Epithelial cell of prostate (primary cell): ENCODE data around the gene INO80.

ENCODE experiments used
- DNase-seq: peaks from one replicate; pipeline ENCODE4 v3.0.0-alpha.2; 2011; ENCODE audit warnings: low read depth, low spot score
- H3K27ac ChIP-seq: fragments of 450-650 bp; 2 replicates; pipeline ENCODE4 v1.5.1; 2017; ENCODE audit warnings: mild to moderate bottlenecking

INO80 gene

DNA sequence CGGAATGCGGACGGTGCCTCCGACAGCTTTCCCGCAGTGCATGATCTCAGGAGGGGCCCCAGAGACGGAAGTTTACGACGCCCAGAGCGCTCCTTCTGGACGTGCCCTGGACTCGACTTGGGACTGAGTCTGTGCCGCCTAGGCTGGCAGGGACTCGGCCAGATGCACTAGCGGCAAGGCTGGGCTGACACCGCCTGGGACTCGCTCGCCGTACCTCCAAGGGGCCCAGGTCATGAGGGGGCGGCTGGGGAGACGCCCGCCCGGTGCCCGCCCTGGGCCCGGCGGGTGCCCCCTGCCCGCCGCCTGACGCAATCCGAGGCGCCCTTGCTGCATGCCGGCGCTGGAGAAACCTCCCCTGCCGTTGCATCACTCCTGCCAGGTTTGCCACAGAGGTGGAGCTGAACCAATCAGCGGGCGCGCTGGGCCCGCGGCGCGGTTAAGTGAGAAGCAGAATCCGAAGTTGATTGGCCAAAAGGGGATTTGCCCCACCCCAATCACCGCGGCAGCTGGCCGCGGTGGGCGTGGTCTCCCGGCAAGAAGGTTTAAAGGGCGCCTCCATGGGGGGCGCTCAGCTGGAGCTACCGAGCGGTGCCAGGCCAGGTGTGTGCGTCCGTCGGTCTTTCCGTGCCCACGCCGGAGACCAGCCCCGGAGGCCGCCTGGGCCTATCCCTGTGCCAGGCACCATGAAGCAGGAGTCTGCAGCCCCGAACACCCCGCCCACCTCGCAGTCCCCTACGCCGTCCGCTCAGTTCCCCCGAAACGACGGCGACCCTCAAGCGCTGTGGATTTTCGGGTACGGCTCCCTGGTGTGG lies 163.0 kb downstream of the INO80 start, which contains the start of gene CHAC1:
CHAC1 (plus strand) TSS at position 571 of the 812 bp plus-strand sequence; CDS start at position 684, 113 bp downstream.
- peak within 1 kb of the TSS; percentile 91 for H3K27ac ChIP-seq
- DNase-seq: peak; percentile 85

DNA sequence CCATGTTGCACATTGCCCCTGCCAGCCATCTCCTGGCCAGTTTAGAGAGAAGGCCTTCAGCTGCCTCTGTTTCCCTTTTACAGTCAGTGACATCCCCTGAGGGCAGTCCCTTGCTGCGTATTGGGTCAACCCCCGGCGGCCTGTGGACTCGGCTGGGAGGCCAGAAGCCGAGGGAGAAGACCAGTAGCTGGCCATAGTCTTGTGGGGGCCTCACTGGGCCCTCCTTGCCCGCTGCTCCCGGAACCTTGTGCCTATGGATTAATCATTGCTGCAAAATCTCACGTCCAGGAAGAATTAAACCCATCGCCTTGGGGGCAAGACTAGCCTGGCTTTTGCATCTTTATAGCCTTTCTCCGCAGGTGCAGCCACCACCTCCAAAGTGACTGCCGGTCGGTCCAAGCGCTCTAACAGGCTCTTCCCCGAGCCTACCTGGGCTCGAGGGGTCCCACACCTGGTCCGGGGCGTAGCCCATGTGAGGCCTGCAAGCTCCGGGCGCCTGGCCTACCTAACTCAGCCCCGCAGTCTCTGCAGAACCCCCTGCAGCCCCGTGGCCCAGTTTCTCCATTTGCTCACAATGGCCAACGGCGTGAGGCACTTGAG lies 163.7 kb downstream of the INO80 start:
- no peak for DNase-seq
- H3K27ac ChIP-seq: peak overlapping the region; percentile 91

DNA sequence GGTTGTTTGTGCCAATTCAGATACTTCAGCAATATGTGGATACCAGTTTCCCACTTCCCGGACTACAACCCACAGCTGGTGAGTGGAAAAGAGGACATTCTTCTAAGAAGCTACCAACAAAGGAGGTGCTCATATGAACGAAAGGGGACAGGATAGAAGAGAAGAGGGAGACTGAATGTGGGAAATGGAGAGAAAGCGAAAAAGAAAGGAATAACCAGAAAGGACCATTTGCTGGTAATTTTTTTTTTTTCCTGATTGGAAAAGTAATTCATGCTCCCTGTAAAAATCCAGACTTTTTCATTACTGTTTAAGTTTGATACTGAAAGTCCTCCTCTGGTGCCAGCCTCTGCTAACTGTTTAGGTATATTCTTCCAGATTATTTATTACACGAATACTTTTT lies 164.3 kb downstream of the INO80 start:
- no peak for DNase-seq

DNA sequence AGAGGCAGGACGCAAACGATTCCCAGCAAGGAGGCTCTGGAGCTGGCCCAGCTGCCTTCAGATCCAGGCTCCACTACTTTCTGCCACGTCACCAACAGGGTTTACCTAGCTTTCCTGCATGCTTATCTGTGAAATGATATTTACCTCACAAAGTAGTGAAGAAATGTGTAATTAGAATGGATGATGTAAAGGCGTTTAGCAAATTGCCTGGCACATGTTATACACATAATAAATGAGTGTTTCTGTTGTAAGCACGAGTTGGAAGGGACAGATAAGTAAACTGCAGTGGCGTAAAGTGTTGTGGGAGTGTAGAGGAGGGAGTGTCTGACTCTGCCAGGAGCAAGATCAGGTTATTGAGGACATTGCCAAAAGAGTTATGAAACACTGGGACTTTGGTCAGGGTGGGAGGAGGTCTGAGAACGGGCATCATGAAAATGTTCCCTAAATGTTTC lies 166.3 kb downstream of the INO80 start:
- no peak for DNase-seq
- peak overlapping the region; percentile 31 for H3K27ac ChIP-seq

More for the DNA sequence above, 164.3 kb downstream of the INO80 start:
- no peak overlapping the region for H3K27ac ChIP-seq

DNA sequence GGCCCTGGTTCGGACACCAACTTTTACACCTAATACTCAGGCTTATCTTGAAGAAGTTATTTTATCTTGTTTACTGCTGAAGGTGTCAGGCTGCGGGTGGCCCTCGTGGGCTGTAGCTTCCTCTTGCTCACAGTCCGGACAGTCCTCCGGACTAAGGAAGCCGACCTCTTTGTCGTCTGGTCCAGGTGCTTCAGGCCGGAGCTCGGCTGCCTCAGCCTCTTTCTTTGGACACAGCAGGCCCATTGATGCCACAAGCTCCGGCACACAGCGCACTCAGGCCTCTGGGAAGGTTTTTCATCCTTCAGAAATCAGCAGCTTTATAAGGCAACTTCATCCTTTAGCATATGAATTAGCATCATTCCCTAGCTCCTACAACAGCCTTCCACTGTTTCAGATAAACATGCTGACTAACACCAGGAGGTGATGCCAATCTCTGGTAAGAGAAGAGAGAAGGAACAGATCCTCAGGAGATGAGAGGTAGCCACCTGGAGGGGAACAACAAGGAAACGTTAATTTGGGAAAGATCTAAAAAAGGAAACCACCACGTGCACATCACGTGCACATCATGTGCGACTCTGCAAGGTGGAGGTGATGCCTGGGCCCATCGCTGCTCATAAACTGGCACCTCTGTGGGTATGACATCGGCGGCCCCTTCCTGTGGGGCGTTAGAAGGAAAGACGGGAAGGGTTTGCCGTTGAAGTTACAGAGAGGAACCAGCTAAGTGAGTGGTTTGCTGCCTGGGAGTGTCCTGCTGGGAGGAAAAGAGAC lies 167.2 kb downstream of the INO80 start:
- peak overlapping the region; percentile 31 for H3K27ac ChIP-seq
- no peak for DNase-seq

DNA sequence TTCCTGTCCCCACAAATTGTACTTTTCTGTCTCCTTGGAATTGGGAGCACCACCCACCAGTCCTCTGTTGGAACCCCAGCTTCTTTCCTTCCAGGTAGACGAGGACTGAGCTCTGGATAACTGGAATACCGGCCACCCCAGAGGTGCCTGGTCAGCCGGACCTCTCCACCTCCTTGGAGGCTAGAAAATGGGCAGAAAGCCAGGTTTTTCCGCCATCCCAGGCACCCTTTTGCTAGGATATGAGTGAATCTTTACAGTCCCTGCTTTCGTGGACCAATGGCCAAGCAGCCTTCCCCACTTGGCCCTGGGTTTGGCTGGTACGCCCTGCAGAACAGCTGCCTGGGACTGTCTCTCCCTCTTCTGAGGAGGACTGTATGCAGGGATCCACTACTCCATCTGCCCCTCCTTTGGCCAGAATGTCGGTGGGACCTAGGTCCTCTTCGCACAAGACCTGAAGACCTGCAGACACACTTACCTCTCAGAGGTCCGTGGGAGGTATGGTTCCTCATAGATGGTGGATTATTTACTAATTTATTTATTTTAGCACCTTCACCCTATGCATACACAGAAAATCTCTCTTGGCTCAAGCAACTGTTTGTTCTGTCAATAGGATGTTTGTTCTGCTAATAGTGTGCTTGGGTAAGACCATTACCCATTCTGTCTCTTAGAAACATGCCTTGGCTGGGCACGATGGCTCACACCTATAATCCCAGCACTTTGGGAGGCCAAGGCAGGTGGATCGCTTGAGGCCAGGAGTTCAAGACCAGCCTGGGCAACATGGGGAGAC lies 171.4 kb downstream of the INO80 start:
- no peak for DNase-seq
- no peak overlapping the region for H3K27ac ChIP-seq

DNA sequence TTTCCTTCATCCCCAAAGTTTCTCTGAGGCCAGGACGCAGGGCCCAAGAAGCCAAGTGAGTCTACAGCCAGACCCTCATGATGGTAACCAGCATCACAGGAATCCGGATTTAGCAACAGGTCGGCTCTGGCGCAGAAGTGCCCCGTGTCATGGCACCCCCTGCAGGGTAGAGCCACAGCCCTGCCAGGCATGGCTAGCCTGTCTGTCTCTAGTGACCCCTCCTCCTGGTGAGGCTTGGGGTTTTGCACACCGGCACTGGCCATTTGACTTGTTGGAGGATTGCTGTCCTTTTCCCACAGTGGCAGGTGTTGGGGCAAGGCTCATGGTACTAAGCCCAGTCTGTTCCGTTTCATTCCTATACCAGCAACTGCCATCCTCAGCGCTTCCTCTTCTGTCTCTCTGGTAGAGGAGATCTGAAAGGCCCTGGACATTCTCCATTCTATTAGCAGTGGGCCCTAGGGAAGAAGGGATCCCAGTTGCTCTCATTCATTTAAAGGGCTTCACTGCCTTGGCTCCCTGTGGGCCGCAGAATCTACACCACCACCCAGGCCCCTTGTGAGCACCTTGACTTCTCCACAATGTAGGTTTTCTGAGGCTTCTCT lies 172.2 kb downstream of the INO80 start:
- DNase-seq: no peak
- H3K27ac ChIP-seq: no peak overlapping the region

DNA sequence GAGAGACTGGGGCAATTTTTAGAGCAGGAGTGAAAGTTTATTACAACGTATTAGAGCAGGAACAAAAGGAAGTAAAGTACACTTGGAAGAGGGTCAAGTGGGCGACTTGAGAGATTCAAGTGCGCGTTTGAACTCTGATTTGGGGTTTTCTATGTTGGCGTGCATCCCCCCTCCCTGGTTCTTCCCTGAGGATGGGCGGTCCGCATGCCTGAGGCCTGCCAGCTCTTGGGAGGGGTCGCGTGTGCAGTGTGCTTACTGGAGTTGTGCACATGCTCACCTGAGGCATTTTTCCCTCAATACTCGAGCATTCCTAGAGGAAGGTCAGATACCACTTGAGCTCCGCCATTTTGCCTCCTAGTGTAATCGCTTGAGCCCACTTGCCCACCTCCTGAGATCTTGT lies 173.2 kb downstream of the INO80 start:
- no peak for DNase-seq
- no peak overlapping the region for H3K27ac ChIP-seq

DNA sequence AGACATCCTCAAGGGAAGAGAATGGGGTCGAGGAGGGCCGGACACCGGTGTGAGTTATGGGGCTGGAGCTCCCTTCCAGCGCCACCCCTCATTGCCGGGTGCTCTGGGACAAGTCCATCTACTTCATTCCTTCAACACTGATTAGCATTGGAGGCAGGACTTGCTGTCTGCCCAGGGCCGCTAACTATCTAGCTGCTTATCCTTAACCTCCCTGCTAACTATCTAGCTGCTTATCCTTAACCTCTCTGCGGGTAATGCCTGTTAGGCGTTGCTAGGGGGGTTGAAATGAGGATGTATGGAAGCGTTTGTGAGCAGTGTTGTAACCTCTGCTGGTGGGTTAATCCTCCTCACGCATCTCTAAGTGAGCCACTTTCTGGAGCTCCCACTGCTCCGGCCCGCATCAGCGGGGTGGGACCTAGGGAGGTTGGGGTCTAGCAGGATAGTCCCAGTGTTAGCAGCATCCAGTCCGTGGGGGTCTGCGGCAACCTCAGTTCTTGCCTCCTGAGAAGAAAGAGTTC lies 173.7 kb downstream of the INO80 start:
- H3K27ac ChIP-seq: peak overlapping the region; percentile 42
- DNase-seq: no peak

DNA sequence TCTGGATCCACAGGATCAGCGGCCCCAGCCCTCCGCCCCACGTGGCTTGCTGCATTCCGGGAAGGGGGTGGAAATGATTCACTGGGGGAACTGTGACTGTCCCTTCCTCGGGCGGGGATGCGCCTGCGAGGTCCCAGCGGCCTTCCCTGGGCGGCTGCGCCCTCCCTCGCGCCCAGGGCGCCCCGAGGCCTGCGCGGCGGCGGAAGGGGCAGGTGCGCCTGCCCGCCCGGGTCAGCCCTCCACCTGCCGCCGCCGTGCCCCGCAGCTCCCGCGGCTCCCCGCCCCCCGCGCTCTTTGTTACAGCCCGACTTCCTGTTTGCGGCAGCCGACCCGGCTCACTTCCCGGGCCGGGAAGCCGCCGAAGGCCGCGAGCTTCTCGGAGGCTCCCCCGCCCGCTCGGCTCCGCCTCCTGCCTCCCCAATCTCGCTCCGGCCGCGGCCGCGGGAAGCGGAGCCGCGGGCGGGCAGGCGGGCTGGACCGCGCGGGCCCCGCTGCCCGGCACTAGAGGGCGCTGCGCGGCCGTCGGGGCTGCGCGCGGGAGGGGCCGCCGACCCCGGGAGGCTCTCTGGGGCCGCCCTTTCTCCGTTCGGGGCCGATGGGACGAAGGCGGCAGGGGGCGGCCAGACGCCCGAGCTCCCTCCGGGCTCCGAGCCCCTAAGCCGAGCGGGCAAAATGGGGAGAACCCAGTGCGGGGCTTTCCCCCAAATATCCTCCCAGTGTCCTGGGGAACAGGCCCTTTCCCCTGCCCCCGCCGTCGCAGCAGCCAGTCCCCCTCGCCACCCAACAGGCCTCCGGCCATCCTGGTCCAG lies 174.3 kb downstream of the INO80 start:
- H3K27ac ChIP-seq: peak overlapping the region; percentile 42
- DNase-seq: no peak

DNA sequence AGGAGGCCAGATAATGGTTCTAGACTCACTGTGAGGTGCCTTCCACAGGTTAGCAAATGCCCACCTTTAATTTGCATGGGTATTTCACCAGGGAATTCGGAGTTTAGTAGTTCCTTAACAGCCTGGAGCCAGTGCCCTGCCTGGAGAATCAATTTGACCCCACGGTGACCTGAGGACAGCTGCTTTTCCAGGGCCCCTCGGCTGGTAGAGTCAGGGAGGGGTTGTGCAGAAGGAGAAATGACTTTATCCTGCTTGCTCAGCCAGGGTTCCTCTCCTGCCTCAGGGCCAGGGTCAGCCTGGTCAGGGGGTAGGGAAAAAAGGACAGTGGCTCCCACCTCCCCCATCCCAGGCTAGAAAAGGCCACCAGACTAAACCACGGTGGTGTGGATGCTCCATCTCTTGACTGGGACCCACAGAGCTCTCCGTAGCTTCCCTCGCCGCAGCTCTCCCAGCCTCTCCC lies 175.0 kb downstream of the INO80 start:
- DNase-seq: no peak
- peak overlapping the region; percentile 42 for H3K27ac ChIP-seq

DNA sequence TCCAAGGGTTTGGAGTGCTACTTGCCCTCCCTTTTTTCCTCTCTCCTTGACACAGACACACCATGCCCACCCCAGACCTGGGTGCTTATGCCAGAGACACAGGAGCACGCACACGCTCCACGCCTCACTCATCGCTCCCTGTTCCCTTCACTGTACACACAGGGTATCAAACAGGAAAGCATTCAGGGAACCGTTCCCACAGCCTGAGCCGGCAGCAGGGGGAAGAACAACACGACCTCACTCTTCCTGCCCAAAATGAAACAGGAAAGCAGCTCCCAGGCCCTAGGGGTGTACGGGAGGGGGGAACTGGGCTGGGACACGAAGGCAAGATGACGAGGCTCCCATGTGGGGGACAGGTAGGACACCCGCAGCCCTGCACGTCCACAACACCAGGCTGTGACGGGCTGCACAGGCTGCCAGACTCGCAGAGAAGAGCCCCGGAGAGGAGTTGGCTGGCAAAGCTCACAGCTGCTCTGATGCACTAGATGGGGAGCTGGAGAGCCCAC lies 175.7 kb downstream of the INO80 start:
- no peak overlapping the region for H3K27ac ChIP-seq
- DNase-seq: no peak

DNA sequence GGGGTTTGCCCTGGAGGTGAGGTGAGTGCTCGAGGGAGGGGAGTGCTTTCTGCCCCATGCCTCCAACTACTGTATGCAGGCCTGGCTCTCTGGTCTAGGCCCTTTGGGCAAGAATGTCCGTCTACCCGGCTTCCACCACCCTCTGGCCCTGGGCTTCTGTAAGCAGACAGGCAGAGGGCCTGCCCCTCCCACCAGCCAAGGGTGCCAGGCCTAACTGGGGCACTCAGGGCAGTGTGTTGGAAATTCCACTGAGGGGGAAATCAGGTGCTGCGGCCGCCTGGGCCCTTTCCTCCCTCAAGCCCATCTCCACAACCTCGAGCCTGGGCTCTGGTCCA lies 177.6 kb downstream of the INO80 start:
- no peak for DNase-seq
- H3K27ac ChIP-seq: no peak overlapping the region

DNA sequence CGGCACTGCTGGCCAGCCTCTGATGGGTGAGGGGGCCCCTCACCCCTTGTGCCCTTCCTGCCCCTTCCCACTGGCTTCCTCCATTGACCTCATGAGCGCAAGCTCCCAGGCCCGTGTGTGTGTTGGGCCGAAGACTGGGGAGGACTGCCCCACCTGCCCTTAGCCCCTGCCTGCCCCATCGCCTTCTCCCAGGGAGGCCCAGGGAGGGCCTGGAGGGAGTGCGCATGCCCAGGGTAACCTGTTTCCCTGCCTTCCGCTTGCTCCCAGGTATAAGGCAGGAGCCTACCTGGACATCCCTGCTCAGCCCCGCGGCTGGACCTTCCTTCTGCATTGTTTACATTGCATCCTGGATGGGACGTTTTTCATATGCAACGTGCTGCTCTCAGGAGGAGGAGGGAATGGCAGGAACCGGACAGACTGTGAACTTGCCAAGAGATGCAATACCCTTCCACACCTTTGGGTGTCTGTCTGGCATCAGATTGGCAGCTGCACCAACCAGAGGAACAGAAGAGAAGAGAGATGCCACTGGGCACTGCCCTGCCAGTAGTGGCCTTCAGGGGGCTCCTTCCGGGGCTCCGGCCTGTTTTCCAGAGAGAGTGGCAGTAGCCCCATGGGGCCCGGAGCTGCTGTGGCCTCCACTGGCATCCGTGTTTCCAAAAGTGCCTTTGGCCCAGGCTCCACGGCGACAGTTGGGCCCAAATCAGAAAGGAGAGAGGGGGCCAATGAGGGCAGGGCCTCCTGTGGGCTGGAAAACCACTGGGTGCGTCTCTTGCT lies 178.1 kb downstream of the INO80 start:
- DNase-seq: no peak
- H3K27ac ChIP-seq: no peak overlapping the region

DNA sequence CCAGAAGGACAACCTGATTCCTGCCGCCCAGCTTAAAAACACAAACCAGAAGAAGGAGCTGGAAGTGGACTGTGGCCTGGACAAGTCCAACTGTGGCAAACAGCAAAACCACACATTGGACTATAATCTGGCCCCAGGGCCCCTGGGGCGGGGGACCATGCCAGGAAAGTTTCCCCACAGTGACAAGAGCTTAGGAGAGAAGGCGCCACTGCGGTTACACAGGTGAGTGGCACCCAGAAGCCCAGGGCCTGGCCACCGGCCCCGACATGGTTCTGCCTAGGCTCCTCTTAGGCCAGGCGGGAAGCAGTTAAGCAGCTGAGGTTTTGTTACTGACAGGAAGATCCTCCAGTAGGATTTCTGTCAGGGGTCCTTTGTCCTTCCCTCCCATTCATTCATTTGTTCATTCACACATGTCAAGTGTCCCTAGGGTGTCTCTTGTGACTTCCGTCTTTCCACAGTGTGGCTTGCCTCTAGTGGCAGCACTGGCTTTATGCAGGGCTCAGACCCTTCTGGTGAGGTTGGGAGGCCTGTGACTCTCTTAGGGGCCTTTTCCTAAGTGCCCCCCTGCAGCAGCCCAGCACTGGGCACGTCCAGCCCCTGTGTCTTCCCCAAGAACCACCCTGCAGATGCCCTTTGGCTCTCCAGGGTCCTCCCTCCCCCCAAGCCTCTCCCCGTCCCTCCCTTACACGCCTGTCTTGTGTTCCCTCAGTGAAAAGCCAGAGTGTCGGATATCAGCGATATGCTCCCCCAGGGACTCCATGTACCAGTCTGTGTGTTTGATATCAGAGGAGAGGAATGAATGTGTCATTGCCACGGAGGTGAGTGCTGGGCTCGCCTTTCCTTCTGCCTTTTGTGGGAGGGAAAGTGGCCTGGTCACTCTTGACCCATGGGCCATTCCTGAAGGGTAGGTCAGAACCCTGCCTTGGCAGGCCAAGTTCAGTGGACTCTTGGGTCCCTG lies 179.1 kb downstream of the INO80 start:
- no peak for DNase-seq
- no peak overlapping the region for H3K27ac ChIP-seq

DNA sequence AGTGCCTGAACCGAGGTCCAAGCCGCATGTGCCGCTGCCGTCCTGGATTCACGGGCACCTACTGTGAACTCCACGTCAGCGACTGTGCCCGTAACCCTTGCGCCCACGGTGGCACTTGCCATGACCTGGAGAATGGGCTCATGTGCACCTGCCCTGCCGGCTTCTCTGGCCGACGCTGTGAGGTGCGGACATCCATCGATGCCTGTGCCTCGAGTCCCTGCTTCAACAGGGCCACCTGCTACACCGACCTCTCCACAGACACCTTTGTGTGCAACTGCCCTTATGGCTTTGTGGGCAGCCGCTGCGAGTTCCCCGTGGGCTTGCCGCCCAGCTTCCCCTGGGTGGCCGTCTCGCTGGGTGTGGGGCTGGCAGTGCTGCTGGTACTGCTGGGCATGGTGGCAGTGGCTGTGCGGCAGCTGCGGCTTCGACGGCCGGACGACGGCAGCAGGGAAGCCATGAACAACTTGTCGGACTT lies 179.8 kb downstream of the INO80 start:
- DNase-seq: no peak
- no peak overlapping the region for H3K27ac ChIP-seq

DNA sequence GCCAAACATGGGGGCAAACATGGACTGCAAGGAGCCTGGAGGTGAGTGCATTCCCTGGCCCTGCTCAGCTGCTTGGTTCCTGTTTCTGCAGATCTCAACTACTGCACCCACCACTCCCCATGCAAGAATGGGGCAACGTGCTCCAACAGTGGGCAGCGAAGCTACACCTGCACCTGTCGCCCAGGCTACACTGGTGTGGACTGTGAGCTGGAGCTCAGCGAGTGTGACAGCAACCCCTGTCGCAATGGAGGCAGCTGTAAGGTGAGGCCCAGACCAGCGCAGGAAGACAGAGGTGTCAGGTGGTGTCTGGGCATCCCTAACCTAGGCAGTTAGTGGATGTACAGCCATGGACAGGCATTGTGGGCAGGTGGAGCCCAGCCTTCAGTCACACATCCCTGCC lies 181.6 kb downstream of the INO80 start:
- no peak for DNase-seq

More for the DNA sequence above, 181.6 kb downstream of the INO80 start:
- no peak overlapping the region for H3K27ac ChIP-seq
